K562 (cell line): ENCODE measurements around the gene ZNF862. TPM values are rescaled to one million over a fixed set of nuclear protein-coding genes. Genes with fewer than 3 reads are reported as not detected.

Source experiments
- CHD2 ChIP-seq: IDR thresholded peaks from 2 replicates; pipeline ENCODE4 v1.6.1; 2011; ENCODE audit warnings: low read depth, low read length
- CREBBP ChIP-seq: IDR thresholded peaks from one replicate; pipeline ENCODE4 v1.6.1; 2012; ENCODE audit warnings: low read depth, mild to moderate bottlenecking, control low read depth, inconsistent platforms, low read length
- EGR1 ChIP-seq: fragments of 450-650 bp; conservative IDR thresholded peaks from 2 replicates; pipeline ENCODE4 v1.6.1; 2017; ENCODE audit warnings: mild to moderate bottlenecking
- ETV1 ChIP-seq: fragments of 450-650 bp; conservative IDR thresholded peaks from 2 replicates; pipeline ENCODE4 v1.6.1; 2016; ENCODE audit warnings: missing genetic modification characterization, control low read depth, low read depth, missing compliant biosample characterization
- GABPA ChIP-seq: fragments of 200-800 bp; sonication (Bioruptor generic); conservative IDR thresholded peaks from 2 replicates; pipeline ENCODE4 v1.6.1; 2016; ENCODE audit warnings: low read depth, missing genetic modification characterization, missing compliant biosample characterization
- GTF2B ChIP-seq: IDR thresholded peaks from 2 replicates; pipeline ENCODE4 v1.6.1; 2011; ENCODE audit not compliant: insufficient read length; ENCODE audit errors: extremely low read depth
- HDAC2 ChIP-seq: fragments of 450-650 bp; IDR thresholded peaks from 2 replicates; pipeline ENCODE4 v1.6.1; 2016; ENCODE audit warnings: mild to moderate bottlenecking
- HDGF ChIP-seq: fragments of 450-650 bp; IDR thresholded peaks from 2 replicates; pipeline ENCODE4 v1.6.1; 2016
- MTA3 ChIP-seq: fragments of 450-650 bp; formaldehyde crosslinking; IDR thresholded peaks from 2 replicates; pipeline ENCODE4 v1.6.1; 2017; ENCODE audit warnings: mild to moderate bottlenecking, borderline replicate concordance
- NFIX ChIP-seq: fragments of 250-450 bp; sonication (Bioruptor Pico); IDR thresholded peaks from 2 replicates; pipeline ENCODE4 v1.4.0; 2020; ENCODE audit warnings: low read depth, mild to moderate bottlenecking, moderate library complexity
- POU5F1 ChIP-seq: fragments of 150-350 bp; IDR thresholded peaks from 2 replicates; pipeline ENCODE4 v1.6.1; 2014; ENCODE audit warnings: borderline replicate concordance, low read length, low read depth, mild to moderate bottlenecking; ENCODE audit not compliant: partially characterized antibody
- PURB ChIP-seq: sonication (generic); formaldehyde crosslinking; IDR thresholded peaks from 2 replicates; pipeline ENCODE4 v1.9.0; 2021; ENCODE audit warnings: low read depth, mild to moderate bottlenecking, missing genetic modification reagents
- SRF ChIP-seq, 2 experiments: fragments of 250-450, 450-650 bp in 1 of 2; sonication (Bioruptor Pico) in 1 of 2; sonication (generic) in 1 of 2; formaldehyde crosslinking; IDR thresholded peaks; 2 replicates each; pipeline versions ENCODE4 v1.5.0 to v1.5.1; 2020 to 2022; ENCODE audit warnings: mild to moderate bottlenecking in 1 of 2, missing genetic modification reagents in 1 of 2
- STAT5A ChIP-seq: IDR thresholded peaks from 2 replicates; pipeline ENCODE4 v1.6.1; 2012; ENCODE audit warnings: low read length, inconsistent platforms, borderline replicate concordance
- STAT5B ChIP-seq: fragments of 250-450 bp; sonication (Bioruptor Pico); IDR thresholded peaks from 2 replicates; pipeline ENCODE4 v1.8.0; 2021; ENCODE audit warnings: mild to moderate bottlenecking, inconsistent platforms
- TAF1 ChIP-seq: IDR thresholded peaks from 2 replicates; pipeline ENCODE4 v1.6.1; 2011; ENCODE audit warnings: mild to moderate bottlenecking, low read length, moderate library complexity; ENCODE audit not compliant: insufficient read depth, control insufficient read depth, severe bottlenecking; ENCODE audit errors: extremely low read depth
- TAL1 ChIP-seq: fragments of 450-650 bp; IDR thresholded peaks from 2 replicates; pipeline ENCODE4 v1.6.1; 2016; ENCODE audit warnings: mild to moderate bottlenecking
- THAP7 ChIP-seq: fragments of 250-450 bp; sonication (Bioruptor Pico); IDR thresholded peaks from 2 replicates; pipeline ENCODE4 v1.5.0; 2021
- USF1 ChIP-seq: sonication (generic); formaldehyde crosslinking; IDR thresholded peaks from 2 replicates; pipeline ENCODE4 v1.9.0; 2022; ENCODE audit warnings: mild to moderate bottlenecking, missing genetic modification reagents
- YY1 ChIP-seq, 3 experiments: IDR thresholded peaks; 2 replicates each; pipeline ENCODE4 v1.6.1; 2011; ENCODE audit warnings: low read length in 2 of 3, mild to moderate bottlenecking in 2 of 3, moderate library complexity in 2 of 3, borderline replicate concordance in 1 of 3, control low read depth in 1 of 3, low read depth in 1 of 3; ENCODE audit not compliant: insufficient read depth in 3 of 3, insufficient replicate concordance in 2 of 3, control insufficient read depth in 1 of 3, insufficient read length in 1 of 3; ENCODE audit errors: extremely low read depth in 1 of 3
- ZBTB17 ChIP-seq: fragments of 450-650 bp; formaldehyde crosslinking; IDR thresholded peaks from 2 replicates; pipeline ENCODE4 v1.4.0; 2020; ENCODE audit warnings: mild to moderate bottlenecking
- ZKSCAN1 ChIP-seq: fragments of 150-350 bp; IDR thresholded peaks from 2 replicates; pipeline ENCODE4 v1.6.1; 2016; ENCODE audit warnings: low read depth, low read length
- ZNF347 ChIP-seq: fragments of 450-650 bp; formaldehyde crosslinking; IDR thresholded peaks from 2 replicates; pipeline ENCODE4 v1.4.0; 2020; ENCODE audit warnings: low read depth, mild to moderate bottlenecking, moderate library complexity
- ZNF395 ChIP-seq: fragments of 200-800 bp; sonication (Bioruptor generic); IDR thresholded peaks from 2 replicates; pipeline ENCODE4 v1.6.1; 2017; ENCODE audit warnings: missing genetic modification characterization, missing compliant biosample characterization
- ZNF696 ChIP-seq: fragments of 250-450 bp; sonication (Bioruptor Pico); conservative IDR thresholded peaks from 2 replicates; pipeline ENCODE4 v1.4.0; 2020; ENCODE audit warnings: mild to moderate bottlenecking, moderate library complexity
- polyA plus RNA-seq, 8 experiments: library from polyadenylated mRNA; depleted of rRNA in 4 of 8; stranded (reverse) in 5 of 8; unstranded in 3 of 8; fragments of >200 nt; fragmentation: Nextera tagmentation in 2 of 8; fragmentation: Illumina TruSeq in 1 of 8; extraction: Ambion mirVana in 2 of 8; extraction: Trizol in 1 of 8; gene quantifications; 2 replicates each; pipeline versions ENCODE4 v1.2.1 to v1.2.3, GENCODE V29; 2011 to 2014; ENCODE audit warnings: inconsistent platforms in 1 of 8, missing spikeins in 1 of 8
- total RNA-seq, 7 experiments: library from RNA; depleted of rRNA in 6 of 7; stranded (reverse); fragments of >200 nt in 6 of 7; fragmentation: Illumina TruSeq in 2 of 7; extraction: Trizol in 2 of 7; gene quantifications; 2 replicates each; pipeline versions ENCODE4 v1.2.1 to v1.2.3, GENCODE V29; 2011 to 2021; ENCODE audit warnings: low replicate concordance in 1 of 7

ZNF862 gene
- total and polyA plus RNA-seq, 9 of the 15 experiments (the other 6 are each of a cell fraction or from before 2014, with no cell fraction given): 1.1 to 3.9 (median 2.6) TPM

GRCh38 chr7:149838224-149838991, at the start of gene ZNF862 (continued):
- TF ChIP-seq TAF1 (no peak), ZBTB17 (CRISPR knock-in tag) (peak; percentile 88), STAT5A (no peak), CREBBP (no peak), HDGF (no peak), ZNF696 (no peak), STAT5B (CRISPR knock-in tag) (no peak), ZNF395 (CRISPR knock-in tag) (peak; percentile 83; the same call in 1 of the 2 replicates), TAL1 (no peak), THAP7 (CRISPR knock-in tag) (no peak), GTF2B (no peak), PURB (CRISPR knock-in tag) (no peak), GABPA (tag) (peak; percentile 76), MTA3 (peak; percentile 91), ZNF347 (CRISPR knock-in tag) (no peak), CHD2 (peak; percentile 62; the same call in 1 of the 2 replicates), YY1 (IDR thresholded peaks at IDR 0.05; ENCODE audit: borderline replicate concordance in 1 of 3, control insufficient read depth in 1 of 3, extremely low read depth in 1 of 3, insufficient read depth in 3 of 3, insufficient read length in 1 of 3, insufficient replicate concordance in 2 of 3, low read depth in 1 of 3, low read length in 2 of 3) (peak in 1 of 3 experiments; percentile 65), SRF (CRISPR knock-in tag; IDR thresholded peaks at IDR 0.05) (peak; percentile 2 to 34; a peak in 2 of 4 replicates), NFIX (no peak), HDAC2 (no peak), EGR1 (peak; percentile 50), USF1 (CRISPR knock-in tag) (peak; percentile 48), ETV1 (peak; percentile 61; the same call in 1 of the 2 replicates), ZKSCAN1 (0 out of 2 replicates have a peak, but pooled peaks have one; percentile 14), POU5F1 (no peak)
